Spleen (tissue), 7 donors: ENCODE data around the gene LIN7C.

Source experiments
- CTCF ChIP-seq, 11 experiments: fragments of 200-600 bp in 7 of 11; fragments of 450-650 bp in 4 of 11; sonication (generic) in 4 of 11; IDR thresholded peaks in 8 of 11; conservative IDR thresholded peaks in 3 of 11; 1 replicate in 7 of 11; 2 replicates in 4 of 11; pipeline versions ENCODE4 v1.4.0 to v1.8.0; 2016 to 2021; ENCODE audit warnings: antibody characterized with exemption in 11 of 11, inconsistent platforms in 4 of 11, mild to moderate bottlenecking in 1 of 11
- POLR2A ChIP-seq, 3 donors: fragments of 450-650 bp; IDR thresholded peaks; one replicate each; pipeline ENCODE4 v1.5.1; 2017; ENCODE audit warnings: antibody characterized with exemption in 3 of 3, mild to moderate bottlenecking in 1 of 3
- POLR2AphosphoS5 ChIP-seq, 3 donors: sonication (generic); formaldehyde crosslinking; IDR thresholded peaks; one replicate each; pipeline ENCODE4 v1.5.1; 2017; ENCODE audit warnings: antibody characterized with exemption in 3 of 3
- donor health status: DM: no; HTN: no; CAD: no; lungs with moderate emphysema.
- donor health status: DM: no; HTN: no; CAD: no.
- donor health status: DM: no; HTN: no; CAD: no.

- TF ChIP-seq CTCF (IDR thresholded peaks at IDR 0.05 in 8 of 11, conservative IDR thresholded peaks at IDR 0.05 in 3 of 11): no peak
- TF ChIP-seq POLR2A (IDR thresholded peaks at IDR 0.05): no peak
- no peak for TF ChIP-seq POLR2AphosphoS5 (IDR thresholded peaks at IDR 0.05)
Observed at GRCh38 chr11:27464289-27464696, 42.3 kb downstream of the LIN7C start.
